ENCODE results near the gene KRTAP5-11.
A peak's percentile ranks its signal among the peaks of the same experiment; 100 is the strongest.
"Not testable (repeated sequence)": the region's sequence is repeated elsewhere in the genome, so short reads cannot be mapped to it uniquely, and the experiment has no call there.

Gene KRTAP5-11

DNA sequence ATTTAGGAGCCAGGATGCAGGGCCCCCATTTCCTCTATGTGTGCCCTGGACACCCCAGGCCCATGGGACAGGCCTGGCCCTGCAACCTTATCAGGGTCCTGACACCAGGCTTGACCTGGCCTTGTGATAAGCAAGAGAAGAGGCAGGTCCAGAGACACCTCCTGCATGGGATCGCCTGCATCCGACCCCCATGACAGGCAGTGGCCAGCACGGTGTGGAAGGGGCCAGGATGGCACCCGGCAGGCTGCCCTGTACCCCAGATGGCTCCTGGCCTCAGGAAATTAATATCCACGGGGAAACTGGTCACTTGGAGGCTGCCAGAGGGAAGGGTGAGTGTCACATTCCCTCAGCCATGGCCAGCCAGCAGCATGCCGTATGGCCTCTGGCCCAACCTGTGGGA is 27.7 kb downstream of the KRTAP5-11 start:
- no peak for DNase-seq

DNA sequence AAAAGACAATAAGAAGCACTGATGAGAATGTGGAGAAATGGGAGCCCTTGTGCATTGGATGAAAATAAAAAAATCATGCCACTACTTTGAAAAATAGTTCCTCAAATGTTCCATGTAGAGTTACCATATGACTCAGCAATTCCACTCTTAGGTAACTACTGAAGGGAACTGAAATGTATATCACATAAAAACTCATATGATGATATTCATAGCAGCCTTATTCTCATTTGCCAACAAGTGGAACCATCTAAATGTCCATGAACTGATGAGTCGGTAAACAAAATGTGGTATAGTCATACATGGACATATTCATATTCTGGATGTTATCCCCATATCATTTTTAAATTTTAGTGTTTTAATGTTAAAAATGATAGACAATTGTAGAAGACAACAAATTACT is 31.0 kb downstream of the KRTAP5-11 start:
- no peak for DNase-seq

- no peak for DNase-seq
Observed at GRCh38 chr11:71548716-71549151, 33.9 kb downstream of the KRTAP5-11 start.

DNA sequence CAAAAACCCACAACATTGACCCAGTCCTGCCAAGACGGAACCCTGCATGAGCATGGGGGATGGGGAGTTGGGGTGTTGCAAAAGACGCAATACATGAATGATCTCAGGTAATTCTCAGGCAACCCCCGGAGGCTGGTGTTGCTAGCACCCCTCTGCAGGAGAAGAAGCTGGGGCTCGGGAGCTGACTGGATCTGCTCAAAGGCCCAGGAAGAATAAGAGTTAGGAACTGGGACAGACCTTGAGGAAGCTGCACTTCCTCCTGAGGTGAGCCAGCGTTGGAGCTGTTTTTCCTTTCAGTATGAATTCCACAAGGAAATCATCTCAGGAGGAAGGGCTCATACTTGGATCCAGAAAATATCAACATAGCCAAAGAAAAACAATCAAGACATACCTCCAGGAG is 34.6 kb downstream of the KRTAP5-11 start, which contains the start of gene KRTAP5-9:
Gene KRTAP5-9 (plus strand): TSS at position 301 of the 400 bp plus-strand sequence. CDS start 238 bp downstream, outside the sequence.
- no peak for DNase-seq

DNA sequence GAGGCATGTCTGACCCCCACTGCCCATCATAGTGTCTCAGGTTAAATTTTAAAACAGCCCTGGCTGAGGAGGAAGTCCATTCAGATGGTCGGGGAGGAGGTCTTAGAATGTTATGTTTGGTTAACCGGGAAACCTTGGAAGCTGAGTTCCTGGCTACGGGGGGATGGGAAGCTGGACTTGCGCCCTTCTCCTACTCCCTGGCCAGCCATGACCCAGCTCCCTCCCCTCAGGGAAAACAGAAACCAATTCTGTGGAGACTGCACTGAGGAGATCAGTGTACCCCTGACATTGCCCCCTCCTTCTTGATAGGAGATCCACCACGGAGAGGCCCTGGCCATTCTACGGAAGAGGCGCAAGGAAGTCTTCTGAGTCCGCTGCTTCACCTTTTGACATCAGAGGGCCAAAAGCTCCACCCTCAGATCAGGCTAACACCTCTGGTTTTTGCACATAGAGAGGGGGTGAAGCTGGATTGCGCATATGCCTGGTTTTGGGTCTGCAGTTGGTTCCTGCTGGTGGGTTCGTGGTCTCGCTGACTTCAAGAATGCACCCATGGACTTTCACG is 37.2 kb downstream of the KRTAP5-11 start:
- no peak for DNase-seq

GRCh38 chr11:71544525-71545214 is 38.0 kb downstream of the KRTAP5-11 start:
- no peak for DNase-seq

DNA sequence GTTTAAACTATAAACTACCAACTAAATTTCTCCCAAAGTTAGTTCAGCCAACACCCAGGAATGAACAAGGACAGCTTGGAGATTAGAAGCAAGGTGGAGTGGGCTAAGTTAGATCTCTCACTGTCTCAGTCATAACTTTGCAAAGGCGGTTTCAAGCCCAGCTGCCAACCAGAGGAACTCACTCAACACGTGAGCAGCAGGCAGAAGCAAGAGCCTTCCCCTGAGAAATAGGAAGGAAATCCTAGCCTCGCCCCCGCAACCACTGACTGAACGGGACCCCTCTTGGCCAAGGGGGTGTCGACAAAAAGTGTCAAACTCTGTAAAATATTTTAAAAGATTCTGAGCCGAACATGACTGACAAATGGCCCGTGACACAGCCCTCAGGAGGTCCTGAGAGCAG is 38.8 kb downstream of the KRTAP5-11 start:
- peak in 1 of 2 donors; percentile 16 for DNase-seq

DNA sequence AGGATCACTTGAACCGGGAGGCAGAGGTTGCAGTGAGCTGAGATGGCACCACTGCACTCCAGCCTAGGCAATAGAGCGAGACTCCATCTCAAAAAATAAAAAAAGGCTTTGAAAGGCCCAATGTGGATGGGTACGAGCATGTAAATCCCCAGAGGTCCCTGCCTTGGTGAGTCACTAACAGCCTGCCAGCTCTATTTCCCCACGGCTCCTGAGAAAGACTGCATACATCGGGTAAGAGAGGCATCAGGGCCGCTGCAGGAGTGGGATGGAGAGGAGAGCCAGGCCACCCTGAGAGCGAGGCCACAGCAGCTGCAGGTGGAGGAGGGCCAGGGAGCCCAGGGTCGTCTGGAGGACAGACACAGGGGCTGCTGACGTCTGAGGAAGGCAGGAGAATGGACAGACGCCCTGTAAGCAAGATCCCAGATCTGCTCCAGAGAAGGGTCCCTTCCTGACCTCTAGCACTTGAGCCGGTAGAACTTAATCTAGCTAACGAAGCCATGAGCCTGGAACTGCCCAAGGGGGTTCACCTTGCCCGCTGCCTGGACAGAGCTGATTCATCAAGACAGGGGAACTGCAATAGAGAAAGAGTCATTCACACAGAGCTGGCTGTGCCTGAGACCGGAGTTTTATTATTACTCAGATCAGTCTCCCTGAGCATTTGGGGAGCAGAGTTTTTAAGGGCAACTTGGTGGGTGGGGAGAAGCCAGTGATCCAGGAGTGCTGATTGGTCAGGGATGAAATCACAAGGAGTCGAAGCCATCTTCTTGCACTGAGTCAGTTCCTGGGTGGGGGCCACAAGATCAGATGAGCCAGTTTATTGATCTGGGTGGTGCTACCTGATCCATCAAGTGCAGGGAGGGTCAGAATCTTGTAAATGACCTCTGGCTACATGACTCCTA is 39.5 kb downstream of the KRTAP5-11 start:
- no peak for DNase-seq

DNA sequence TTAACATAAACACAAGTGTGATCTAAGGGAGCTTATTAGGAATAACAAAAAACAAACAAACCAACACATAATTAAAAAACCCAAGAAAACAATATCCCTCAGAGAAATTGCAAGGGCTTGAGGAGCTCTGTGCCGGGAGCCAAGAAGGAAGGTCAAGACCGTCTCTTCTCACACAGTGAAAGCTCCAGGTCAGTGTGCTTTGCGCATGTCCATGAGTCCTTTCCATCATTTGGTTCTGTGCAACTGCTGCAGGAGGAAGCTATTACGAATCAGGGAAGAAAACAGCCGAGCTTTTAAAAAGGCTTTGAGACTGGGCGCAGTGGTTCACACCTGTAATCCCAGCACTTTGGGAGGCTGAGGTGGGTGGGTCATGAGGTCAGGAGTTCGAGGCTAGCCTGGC is 40.3 kb downstream of the KRTAP5-11 start:
- no peak for DNase-seq

GRCh38 chr11:71540521-71541304 is 42.0 kb downstream of the KRTAP5-11 start:
- DNase-seq = not testable (repeated sequence)

GRCh38 chr11:71539971-71540370 is 42.7 kb downstream of the KRTAP5-11 start:
- not testable (repeated sequence) for DNase-seq

DNA sequence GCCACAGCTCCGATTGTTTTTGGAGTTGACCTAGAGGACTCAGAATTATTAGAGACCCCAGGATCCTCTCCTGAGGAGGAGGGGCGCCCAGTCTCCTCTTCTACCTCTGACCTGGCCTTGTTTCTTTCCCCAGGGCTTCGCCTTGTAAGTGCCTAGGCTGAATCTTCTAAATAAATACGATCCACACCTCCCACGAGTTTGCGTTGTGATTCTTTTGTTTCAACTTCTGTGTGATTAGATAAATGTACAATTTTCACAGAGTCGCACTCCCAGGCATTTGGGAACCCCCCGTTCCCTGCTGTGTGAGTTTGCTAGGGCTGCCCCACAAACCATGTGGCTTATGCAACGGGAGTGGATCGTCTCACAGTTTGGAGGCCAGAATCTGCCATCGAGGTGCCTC is 43.7 kb downstream of the KRTAP5-11 start:
- no peak for DNase-seq

GRCh38 chr11:71538666-71538990 is 44.0 kb downstream of the KRTAP5-11 start:
- DNase-seq = no peak

DNA sequence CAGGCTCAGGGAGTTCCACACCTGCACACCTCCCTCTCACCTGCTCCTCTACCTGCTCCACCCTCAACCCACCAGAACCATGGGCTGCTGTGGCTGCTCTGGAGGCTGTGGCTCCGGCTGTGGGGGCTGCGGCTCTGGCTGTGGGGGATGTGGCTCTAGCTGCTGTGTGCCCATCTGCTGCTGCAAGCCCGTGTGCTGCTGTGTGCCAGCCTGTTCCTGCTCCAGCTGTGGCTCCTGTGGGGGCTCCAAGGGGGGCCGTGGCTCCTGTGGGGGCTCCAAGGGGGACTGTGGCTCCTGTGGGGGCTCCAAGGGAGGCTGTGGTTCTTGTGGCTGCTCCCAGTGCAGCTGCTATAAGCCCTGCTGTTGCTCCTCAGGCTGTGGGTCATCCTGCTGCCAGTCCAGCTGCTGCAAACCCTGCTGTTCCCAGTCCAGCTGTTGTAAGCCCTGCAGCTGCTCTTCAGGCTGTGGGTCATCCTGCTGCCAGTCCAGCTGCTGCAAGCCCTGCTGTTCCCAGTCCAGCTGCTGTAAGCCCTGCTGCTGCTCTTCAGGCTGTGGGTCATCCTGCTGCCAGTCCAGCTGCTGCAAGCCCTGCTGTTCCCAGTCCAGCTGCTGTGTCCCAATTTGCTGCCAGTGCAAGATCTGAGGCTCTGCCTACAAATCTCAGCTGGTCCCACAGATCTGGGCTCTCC is 44.6 kb downstream of the KRTAP5-11 start, which contains the start of gene KRTAP5-8:
Gene KRTAP5-8 (plus strand): TSS at position 49 of the 689 bp plus-strand sequence. CDS start 31 bp downstream, at position 80.
- DNase-seq = not testable (repeated sequence)

- no peak for DNase-seq
Observed at GRCh38 chr11:71537537-71537936, 45.1 kb downstream of the KRTAP5-11 start.

- no peak for DNase-seq
Observed at GRCh38 chr11:71535825-71536224, 46.9 kb downstream of the KRTAP5-11 start.

DNA sequence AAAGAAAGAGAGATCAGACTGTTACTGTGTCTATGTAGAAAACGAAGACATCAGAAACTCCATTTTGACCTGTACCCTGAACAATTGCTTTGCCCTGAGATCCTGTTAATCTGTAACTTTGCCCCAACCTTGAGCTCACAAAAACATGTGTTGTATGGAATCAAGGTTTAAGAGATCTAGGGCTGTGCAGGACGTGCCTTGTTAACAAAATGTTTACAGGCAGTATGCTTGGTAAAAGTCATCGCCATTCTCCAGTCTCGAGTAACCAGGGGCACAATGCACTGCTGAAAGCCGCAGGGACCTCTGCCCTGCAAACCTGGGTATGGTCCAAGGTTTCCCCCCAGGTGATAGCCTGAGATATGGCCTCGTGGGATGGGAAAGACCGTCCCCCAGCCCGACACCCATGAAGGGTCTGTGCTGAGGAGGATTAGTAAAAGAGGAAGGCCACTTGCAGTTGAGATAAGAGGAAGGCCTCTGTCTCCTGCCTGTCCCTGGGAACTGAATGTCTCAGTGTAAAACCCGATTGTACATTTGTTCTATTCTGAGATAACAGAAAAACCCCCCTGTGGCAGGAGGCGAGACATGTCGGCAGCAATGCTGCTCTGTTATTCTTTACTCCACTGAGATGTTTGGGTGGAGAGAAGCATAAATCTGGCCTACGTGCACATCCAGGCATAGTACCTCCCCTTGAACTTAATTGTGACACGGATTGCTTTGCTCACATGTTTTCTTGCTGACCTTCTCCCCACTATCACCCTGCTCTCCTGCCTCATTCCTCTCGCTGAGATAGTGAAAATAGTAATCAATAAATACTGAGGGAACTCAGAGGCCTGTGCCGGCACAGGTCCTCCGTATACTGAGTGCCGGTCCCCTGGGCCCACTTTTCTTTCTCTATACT is 47.7 kb downstream of the KRTAP5-11 start:
- not testable (repeated sequence) for DNase-seq

DNA sequence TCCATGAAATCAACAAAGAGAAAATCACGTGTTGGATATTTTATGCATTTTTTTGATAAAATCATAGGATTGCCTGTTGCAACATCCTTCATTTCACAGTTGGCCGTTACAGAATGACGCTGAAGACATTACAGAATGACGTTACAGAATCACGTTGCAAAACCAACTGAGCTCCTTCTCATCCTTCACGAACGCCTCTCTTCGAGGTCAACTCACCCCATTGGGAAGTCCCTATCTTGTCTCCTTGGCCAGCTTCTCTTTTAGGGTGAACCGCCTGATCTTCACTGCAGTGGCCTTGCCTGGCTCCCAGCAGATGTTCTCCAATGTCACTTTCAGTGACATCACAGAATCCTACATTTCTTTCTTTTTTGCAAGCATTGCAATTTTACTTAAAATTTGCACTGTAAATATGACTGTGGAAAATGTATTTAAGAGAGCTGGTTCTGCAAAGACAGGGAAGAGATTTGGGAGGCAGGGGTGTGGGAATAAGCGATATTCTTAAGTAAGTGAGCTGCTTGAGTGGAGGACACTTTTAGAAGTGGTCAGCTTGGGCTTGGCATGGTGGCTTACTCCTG is 50.6 kb downstream of the KRTAP5-11 start:
- DNase-seq = no peak

Data from CD4-positive, alpha-beta T cell treated with Interleukin-4 for 1 hour (primary cell).